Caco-2 (cell line): Measurements from ENCODE around the gene NUP153. TPM values are rescaled to one million over a fixed set of nuclear protein-coding genes. Genes with fewer than 3 reads are reported as not detected.

Experiments
- BruUV-seq: library from RNA; stranded (reverse); fragments of 400-500 nt; replicated peaks from 2 replicates; lab custom pipeline; 2021; lab: Mats Ljungman, UMichigan
- CTCF ChIA-PET: fragments of 300-600 bp; sonication (Branson Sonifier 250); formaldehyde crosslinking; loops from one replicate; lab custom pipeline; 2022; ENCODE audit warnings: antibody characterized with exemption; lab: Charles Lee
- POLR2A ChIA-PET: fragments of 300-600 bp; sonication (Branson Sonifier 250); formaldehyde crosslinking; loops from one replicate; lab custom pipeline; 2022; ENCODE audit warnings: antibody characterized with exemption; lab: Charles Lee
- DNase-seq, 2 experiments: peaks; one replicate each; pipeline versions ENCODE4 v3.0.0 to v3.0.0-alpha.2; 2020 to 2022
- H3K27me3 ChIP-seq: replicated peaks from 2 replicates; pipeline ENCODE4 v1.6.0; 2011; ENCODE audit warnings: low read length; ENCODE audit not compliant: control insufficient read depth, insufficient read depth
- H3K36me3 ChIP-seq: 2 replicates; pipeline ENCODE4 v1.5.1; 2011; ENCODE audit warnings: low read length; ENCODE audit not compliant: control insufficient read depth, insufficient read depth
- H3K4me1 ChIP-seq: fragments of 250-450 bp; sonication (Bioruptor Pico); 2 replicates; pipeline ENCODE4 v1.5.1; 2020; ENCODE audit warnings: mild to moderate bottlenecking
- H3K4me3 ChIP-seq: 2 replicates; pipeline ENCODE4 v1.5.1; 2011; ENCODE audit warnings: low read depth, mild to moderate bottlenecking, control low read depth, low read length
- H3K9me3 ChIP-seq: fragments of 250-450 bp; sonication (Bioruptor Pico); 2 replicates; pipeline ENCODE4 v1.5.1; 2020; ENCODE audit warnings: mild to moderate bottlenecking, moderate library complexity
- H3K27ac Mint-ChIP-seq: one replicate; pipeline ENCODE4 v1.8.0; 2022; ENCODE audit warnings: mixed read lengths; ENCODE audit not compliant: unreplicated experiment
- H3K27me3 Mint-ChIP-seq: one replicate; pipeline ENCODE4 v1.8.0; 2022; ENCODE audit warnings: mixed read lengths; ENCODE audit not compliant: insufficient read depth, unreplicated experiment
- H3K36me3 Mint-ChIP-seq: one replicate; pipeline ENCODE4 v1.8.0; 2022; ENCODE audit warnings: mild to moderate bottlenecking, mixed read lengths; ENCODE audit not compliant: insufficient read depth, unreplicated experiment
- H3K4me1 Mint-ChIP-seq: one replicate; pipeline ENCODE4 v1.8.0; 2022; ENCODE audit warnings: low read depth, mixed read lengths; ENCODE audit not compliant: unreplicated experiment
- H3K4me3 Mint-ChIP-seq: one replicate; pipeline ENCODE4 v1.8.0; 2022; ENCODE audit warnings: mild to moderate bottlenecking, moderate library complexity, mixed read lengths; ENCODE audit not compliant: unreplicated experiment
- H3K9me3 Mint-ChIP-seq: one replicate; pipeline ENCODE4 v1.8.0; 2022; ENCODE audit warnings: mixed read lengths; ENCODE audit not compliant: unreplicated experiment
- intact Hi-C: fragments of 100-400 bp; cut with micrococcal nuclease; formaldehyde crosslinking; loops from one replicate; pipeline ENCODE4 v1.10.0; 2022; ENCODE audit not compliant: unreplicated experiment
- total RNA-seq: library from RNA; stranded (reverse); gene quantifications from 2 replicates; pipeline ENCODE4 v1.2.3, GENCODE V29; 2022
- TF ChIP-seq, protein P1 (sequence below), 2 experiments: fragments of 200-600 bp in 1 of 2; IDR thresholded peaks; 1 replicate in 1 of 2; 2 replicates in 1 of 2; pipeline versions ENCODE4 v1.5.1 to v1.8.0; 2011 to 2022; ENCODE audit warnings: antibody characterized with exemption in 1 of 2, control low read depth in 1 of 2, inconsistent platforms in 1 of 2, low read depth in 1 of 2, low read length in 1 of 2, mild to moderate bottlenecking in 1 of 2, moderate library complexity in 1 of 2; ENCODE audit not compliant: insufficient read depth in 1 of 2, severe bottlenecking in 1 of 2, unreplicated experiment in 1 of 2

NUP153 gene
- total RNA-seq, 1 experiment from 2014 or later = 53.9 TPM

DNA sequence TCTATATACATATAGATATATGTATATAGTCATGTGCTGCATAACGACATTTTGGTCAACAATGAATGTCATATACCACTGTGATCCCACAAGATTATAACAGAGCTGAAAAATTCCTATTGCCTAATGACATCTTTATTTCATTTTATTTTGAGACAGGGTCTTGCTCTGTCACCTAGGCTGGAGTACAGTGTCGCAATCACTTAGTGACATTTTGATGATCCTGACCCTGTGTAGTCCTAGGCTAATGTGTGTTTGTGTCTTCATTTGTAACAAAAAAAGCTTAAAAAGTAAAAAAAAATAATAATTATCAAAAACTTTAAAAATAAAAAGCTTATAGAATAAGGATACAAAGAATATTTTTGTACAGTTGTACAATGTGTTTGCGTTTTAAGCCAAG lies 110.6 kb downstream of the NUP153 start:
- H3K4me3 ChIP-seq = no peak overlapping the region
- H3K36me3 ChIP-seq = no peaks in the 10 kb centered on the region
- no peak for DNase-seq
- Mint-ChIP-seq H3K27me3 (no peaks in the 10 kb centered on the region), H3K9me3 (no peaks in the 10 kb centered on the region), H3K36me3 (peaks cover 7% of the 10 kb centered on the region), H3K4me1 (no peaks in the 10 kb centered on the region), H3K4me3 (no peak overlapping the region), H3K27ac (no peak overlapping the region)
- POLR2A ChIA-PET = interaction anchor here (0.6 kb wide), 1 partner anchor 63 kb away, joined by 5 read pairs; no protein-coding TSS in a partner anchor
- no peaks in the 10 kb centered on the region for H3K4me1 ChIP-seq
- H3K9me3 ChIP-seq = no peaks in the 10 kb centered on the region
- H3K27me3 ChIP-seq = no peaks in the 10 kb centered on the region
- TF ChIP-seq, protein P1, sequence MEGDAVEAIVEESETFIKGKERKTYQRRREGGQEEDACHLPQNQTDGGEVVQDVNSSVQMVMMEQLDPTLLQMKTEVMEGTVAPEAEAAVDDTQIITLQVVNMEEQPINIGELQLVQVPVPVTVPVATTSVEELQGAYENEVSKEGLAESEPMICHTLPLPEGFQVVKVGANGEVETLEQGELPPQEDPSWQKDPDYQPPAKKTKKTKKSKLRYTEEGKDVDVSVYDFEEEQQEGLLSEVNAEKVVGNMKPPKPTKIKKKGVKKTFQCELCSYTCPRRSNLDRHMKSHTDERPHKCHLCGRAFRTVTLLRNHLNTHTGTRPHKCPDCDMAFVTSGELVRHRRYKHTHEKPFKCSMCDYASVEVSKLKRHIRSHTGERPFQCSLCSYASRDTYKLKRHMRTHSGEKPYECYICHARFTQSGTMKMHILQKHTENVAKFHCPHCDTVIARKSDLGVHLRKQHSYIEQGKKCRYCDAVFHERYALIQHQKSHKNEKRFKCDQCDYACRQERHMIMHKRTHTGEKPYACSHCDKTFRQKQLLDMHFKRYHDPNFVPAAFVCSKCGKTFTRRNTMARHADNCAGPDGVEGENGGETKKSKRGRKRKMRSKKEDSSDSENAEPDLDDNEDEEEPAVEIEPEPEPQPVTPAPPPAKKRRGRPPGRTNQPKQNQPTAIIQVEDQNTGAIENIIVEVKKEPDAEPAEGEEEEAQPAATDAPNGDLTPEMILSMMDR (IDR thresholded peaks at IDR 0.05; ENCODE audit: insufficient read depth in 1 of 2, low read depth in 1 of 2, low read length in 1 of 2, severe bottlenecking in 1 of 2, unreplicated experiment in 1 of 2) = no peak
- CTCF ChIA-PET = no interaction called here
- BruUV-seq = no TSS peak
- intact Hi-C loops = no loop called here

DNA sequence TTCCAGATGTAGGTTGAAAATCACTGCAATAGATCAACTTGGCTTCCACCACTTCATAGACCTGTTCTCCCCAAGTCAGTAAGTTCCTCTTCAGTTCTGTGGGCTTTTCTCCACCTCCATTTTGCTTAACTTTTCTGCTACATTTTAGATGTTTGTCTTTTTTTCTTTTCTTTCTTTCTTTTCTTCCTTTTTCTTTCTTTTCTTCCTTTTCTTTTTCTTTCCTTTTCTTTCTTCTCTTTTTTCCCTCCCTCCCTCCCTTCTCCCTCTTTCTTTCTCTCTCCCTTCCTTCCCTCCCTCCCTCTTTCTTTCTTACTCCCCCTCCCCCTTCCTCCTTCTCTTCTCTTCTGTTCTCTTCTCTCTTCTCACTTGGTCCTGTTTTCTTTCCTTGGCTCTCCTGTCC lies 113.5 kb downstream of the NUP153 start:
- TF ChIP-seq, protein P1 (IDR thresholded peaks at IDR 0.05; ENCODE audit: insufficient read depth in 1 of 2, low read depth in 1 of 2, low read length in 1 of 2, severe bottlenecking in 1 of 2, unreplicated experiment in 1 of 2) = no peak
- POLR2A ChIA-PET = no interaction called here
- H3K27me3 Mint-ChIP-seq = no peaks in the 10 kb centered on the region
- CTCF ChIA-PET = interaction anchor here (0.6 kb wide), 1 partner anchor 154 kb away, joined by 3 read pairs; no protein-coding TSS in a partner anchor
- Histone ChIP-seq H3K27me3 (no peaks in the 10 kb centered on the region), H3K4me1 (no peaks in the 10 kb centered on the region), H3K36me3 (no peaks in the 10 kb centered on the region), H3K4me3 (no peak overlapping the region), H3K9me3 (no peaks in the 10 kb centered on the region)
- intact Hi-C loops = no loop called here
- no peak overlapping the region for H3K4me3 Mint-ChIP-seq
- H3K27ac Mint-ChIP-seq = no peak overlapping the region
- no peaks in the 10 kb centered on the region for H3K9me3 Mint-ChIP-seq
- DNase-seq = no peak
- BruUV-seq = no TSS peak
- H3K4me1 Mint-ChIP-seq = peaks cover under 1% of the 10 kb centered on the region
- peaks cover 5% of the 10 kb centered on the region for H3K36me3 Mint-ChIP-seq

DNA sequence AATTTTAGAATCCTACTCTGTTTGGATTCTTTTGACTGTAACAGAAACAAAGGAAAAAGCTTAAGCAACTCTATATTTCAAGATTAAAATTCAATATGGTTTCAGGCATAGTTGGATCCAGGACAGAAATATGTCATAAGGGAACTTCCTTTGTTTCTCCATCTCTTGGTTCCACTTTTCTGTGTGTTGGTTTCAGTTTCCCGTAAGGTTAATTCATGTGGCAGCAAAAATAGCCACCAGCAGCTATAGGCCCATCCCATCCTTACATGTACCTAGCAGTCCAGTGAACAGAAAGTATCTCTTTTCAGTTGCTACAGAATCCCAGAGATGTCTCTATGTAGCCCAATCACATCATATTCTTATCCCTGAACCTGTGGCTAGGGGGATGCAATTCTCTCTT lies 115.4 kb downstream of the NUP153 start:
- Histone ChIP-seq H3K36me3 (no peaks in the 10 kb centered on the region), H3K9me3 (no peaks in the 10 kb centered on the region), H3K27me3 (no peaks in the 10 kb centered on the region), H3K4me3 (no peak overlapping the region), H3K4me1 (no peaks in the 10 kb centered on the region)
- intact Hi-C loops = no loop called here
- no TSS peak for BruUV-seq
- TF ChIP-seq, protein P1 (IDR thresholded peaks at IDR 0.05; ENCODE audit: insufficient read depth in 1 of 2, low read depth in 1 of 2, low read length in 1 of 2, severe bottlenecking in 1 of 2, unreplicated experiment in 1 of 2) = no peak
- Mint-ChIP-seq H3K4me3 (no peak overlapping the region), H3K27me3 (no peaks in the 10 kb centered on the region), H3K36me3 (peaks cover 5% of the 10 kb centered on the region), H3K27ac (no peak overlapping the region), H3K4me1 (peaks cover 12% of the 10 kb centered on the region), H3K9me3 (no peaks in the 10 kb centered on the region)
- CTCF ChIA-PET = no interaction called here
- DNase-seq = no peak
- POLR2A ChIA-PET = no interaction called here
